Stimulated activated naive CD4-positive, alpha-beta T cell (primary cell): ENCODE results near the gene SNX22.

Experiments used
- DNase-seq, 6 experiments: peaks; one replicate each; lab custom pipeline; 2025; lab: John Stamatoyannopoulos, UW

The SNX22 gene

DNA sequence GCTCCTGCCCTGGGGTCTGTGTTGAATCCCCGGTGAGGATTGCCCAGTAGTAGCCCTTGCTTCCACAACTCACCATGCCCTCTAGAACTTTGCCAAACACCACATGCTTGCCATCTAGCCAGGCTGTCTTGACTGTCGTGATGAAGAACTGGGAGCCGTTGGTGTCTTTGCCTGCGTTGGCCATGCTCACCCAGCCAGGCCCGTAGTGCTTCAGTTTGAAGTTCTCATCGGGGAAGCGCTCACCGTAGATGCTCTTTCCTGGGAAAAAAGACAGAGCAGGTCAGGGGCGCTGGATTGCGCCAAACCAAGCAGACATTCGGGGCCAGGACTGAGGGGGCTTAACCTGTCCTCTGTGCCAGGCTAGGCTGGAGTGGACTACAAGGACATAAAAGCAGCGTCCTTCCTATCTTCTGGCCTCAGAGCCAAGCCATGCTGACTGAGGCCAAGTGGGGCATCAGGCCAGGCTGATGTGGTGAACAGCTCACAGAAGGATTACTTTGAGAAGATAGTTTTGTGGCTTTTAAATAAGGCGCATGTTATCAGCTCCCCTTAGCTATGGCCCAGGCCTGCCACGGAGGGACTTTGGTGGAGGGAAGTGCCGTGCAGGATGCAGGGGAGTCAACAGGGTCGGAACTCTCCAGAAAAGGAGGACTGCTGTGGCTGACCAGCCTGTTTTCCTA lies 5.3 kb downstream of the SNX22 start:
- no peak for DNase-seq

DNA sequence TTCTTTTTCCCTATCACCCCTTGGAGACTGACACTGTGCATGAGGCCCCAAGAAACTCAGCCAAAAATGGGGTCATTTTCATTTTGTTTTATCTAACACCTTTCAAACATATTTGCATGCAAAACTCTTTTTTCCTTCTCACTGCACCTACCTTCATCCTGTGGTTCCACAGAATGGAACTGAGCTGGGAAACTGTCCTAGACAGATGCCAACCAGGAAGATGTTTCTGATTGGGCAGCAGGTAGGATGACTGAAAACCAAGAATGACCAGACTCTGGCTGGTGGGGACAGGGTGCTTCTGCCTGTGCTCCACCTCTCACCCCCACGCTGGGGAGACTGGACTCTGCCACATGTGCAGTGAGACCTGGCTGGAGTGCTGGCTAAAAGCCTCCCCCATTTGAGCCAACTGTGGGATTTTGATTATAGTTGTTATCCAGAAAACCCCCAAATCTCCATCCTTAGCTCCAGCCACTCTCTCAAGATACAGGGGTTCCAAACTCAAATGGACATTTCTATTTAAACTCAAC lies 6.1 kb downstream of the SNX22 start:
- DNase-seq: no peak

DNA sequence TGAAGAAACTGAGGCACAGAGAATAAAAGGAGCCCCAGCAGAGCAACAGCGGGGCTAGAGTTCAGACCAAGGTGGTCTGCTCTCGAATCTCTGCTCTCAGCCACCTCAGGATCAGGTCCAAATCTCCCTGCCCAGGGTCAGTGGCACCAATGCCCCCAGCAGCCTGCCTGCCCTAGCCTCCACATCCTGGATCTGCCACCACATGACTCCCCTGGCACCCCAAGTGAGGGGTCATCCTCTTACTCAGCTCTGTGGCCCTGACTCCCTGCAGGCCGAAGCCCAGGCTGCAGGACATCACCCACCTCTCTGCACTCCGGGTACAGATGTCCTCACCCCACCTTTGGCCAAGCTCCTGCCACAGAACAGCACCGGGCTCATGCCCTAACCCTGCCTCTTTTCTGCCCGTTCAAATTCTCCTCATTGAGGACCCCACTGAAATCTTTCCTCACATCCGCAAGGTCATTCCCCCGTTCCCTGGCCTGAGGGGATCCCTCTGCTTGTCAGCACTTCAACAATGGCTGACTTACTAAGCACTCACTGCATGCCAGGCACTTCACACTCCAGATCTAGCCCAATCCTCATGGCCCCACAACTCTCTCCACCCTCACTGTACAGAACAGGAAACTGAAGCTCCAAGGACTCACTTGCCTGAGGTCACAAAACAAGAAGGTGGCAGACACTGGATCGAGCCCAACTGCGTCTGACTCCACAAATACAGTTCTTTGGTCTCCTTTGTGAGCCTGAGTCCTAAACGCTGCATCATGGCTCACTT lies 7.0 kb downstream of the SNX22 start:
- DNase-seq: no peak

GRCh38 chr15:64161688-64162477 lies 10.4 kb downstream of the SNX22 start:
- peak in 1 of 6 experiments; percentile 21 for DNase-seq

GRCh38 chr15:64162478-64162868 lies 10.9 kb downstream of the SNX22 start:
- peak in 1 of 6 experiments; percentile 46 for DNase-seq

GRCh38 chr15:64162869-64163658 lies 11.5 kb downstream of the SNX22 start, which contains the start of gene PPIB:
PPIB (minus strand) TSS chr15:64163022; CDS start chr15:64162986, 36 bp downstream.
- peak; percentile 90 to 95 (median 94) for DNase-seq

DNA sequence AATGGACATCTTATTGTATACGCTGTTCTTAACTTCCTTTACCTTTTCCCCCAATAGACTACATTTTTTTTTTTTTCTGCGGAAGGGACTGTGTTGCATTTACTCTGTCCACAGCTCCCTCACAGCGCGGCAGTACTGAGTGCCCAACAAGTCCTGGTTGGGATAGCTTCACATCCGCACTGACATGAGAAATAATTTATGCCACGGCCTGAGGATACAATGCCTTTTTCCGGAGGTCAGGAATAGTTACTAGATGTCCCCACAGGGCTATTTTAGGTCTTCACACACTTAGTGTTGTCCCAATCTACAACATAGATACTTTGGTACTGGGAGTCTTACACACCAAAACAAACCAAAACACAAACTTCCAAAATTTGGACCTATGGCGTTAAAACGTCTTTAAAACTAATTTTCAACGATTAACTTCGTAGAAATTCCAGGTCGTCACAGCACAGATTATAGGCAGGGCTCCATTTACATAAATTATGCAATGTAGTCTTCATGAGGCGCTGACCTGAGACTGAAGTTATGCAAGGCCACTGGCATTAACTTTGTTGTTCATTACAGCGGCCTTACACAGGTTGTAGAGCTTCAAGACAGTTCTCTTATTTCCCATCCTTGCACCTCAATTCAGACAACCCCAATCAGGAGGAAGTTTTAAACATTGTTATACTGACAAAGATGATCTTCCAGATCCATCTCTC lies 12.3 kb downstream of the SNX22 start:
- no peak for DNase-seq

- DNase-seq: no peak
Measured at GRCh38 chr15:64164436-64164835, 12.9 kb downstream of the SNX22 start.

DNA sequence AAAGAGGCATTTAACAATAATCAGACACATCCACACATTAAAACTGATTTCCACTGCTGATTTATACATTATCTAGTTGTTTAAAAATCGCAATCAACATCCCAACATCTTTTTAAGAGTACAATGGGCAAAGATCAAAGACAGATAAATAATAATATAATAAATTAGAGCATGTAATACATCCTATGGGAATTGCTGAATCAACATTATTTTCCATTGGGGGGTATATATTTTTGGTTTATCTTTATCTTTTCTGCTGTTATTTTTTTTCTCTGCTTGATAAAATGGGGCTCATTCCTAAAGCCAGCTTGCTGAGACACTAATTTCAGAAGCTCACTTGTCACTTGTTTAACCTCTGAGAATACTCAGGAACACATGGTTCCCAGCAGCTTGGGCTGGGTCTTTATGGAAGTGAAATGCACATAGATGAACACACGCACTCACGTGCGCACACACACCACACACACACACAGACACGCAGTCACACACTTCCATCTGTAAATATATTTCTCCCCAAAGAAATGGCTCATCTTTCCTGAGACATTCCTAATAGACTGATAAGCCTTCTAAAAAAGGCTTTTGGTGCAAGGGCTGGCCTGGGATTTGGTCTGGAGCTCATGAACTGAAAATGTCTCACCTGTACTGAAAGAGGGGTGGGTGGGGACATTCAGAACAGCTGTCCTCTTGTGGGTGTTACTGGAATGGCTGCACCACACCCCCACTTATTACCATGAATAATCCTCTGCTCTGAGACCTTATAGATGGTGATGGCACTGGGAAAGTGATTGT lies 14.8 kb downstream of the SNX22 start:
- DNase-seq: no peak

GRCh38 chr15:64180235-64180824 lies 28.8 kb downstream of the SNX22 start:
- DNase-seq: no peak

- DNase-seq: no peak
Measured at GRCh38 chr15:64182859-64183370, 31.4 kb downstream of the SNX22 start.

- no peak for DNase-seq
Measured at GRCh38 chr15:64185146-64185911, 33.8 kb downstream of the SNX22 start.

GRCh38 chr15:64187396-64188191 lies 36.1 kb downstream of the SNX22 start:
- DNase-seq: no peak

GRCh38 chr15:64191971-64192830 lies 40.7 kb downstream of the SNX22 start:
- DNase-seq: no peak

DNA sequence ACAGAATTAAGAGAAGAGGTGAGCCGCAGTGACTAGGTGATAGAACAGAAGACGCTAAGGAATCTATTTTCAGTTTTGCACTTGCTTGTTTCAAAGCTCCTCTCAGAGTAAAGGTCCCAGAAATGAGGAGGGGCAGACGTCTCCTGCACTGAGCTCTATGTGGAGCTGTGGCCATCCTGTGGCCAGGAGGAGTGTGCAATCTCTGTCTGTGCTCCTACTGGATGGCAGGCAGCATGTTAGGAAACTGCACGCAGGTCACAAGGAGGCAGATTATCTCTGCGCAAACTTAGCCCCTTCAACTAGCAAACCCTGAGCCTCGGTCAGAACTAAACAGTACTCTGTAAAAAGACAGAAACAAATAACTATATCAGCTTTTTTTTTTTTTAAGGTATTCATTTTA lies 42.4 kb downstream of the SNX22 start:
- DNase-seq: no peak

DNA sequence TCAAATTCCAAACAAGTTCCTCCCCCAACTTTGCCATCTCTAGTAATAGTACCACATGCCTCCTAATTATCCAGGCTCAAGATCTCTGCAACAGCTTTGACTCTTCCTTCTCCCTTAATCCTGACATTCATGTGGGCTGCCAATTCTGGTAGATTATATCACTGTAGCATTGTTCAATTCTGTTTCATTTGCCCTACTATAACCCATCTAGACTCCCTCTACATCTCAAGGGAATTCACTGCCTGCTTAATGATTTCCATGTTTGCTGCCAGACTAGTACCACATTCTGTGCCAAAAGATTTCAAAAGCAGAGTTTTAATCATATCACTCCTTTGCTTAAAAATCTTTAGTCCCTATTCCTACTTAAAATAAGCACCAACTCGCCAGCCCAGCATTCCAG lies 45.9 kb downstream of the SNX22 start:
- DNase-seq: no peak

GRCh38 chr15:64205202-64205601 lies 53.7 kb downstream of the SNX22 start:
- DNase-seq: no peak
